PC-9 (cell line): Measurements from ENCODE around the gene ATG16L1. TPM values are rescaled to one million over a fixed set of nuclear protein-coding genes. Genes with fewer than 3 reads are reported as not detected.

Source experiments
- BruUV-seq: library from RNA; stranded (reverse); fragments of 400-500 nt; replicated peaks from 2 replicates; lab custom pipeline; 2021; lab: Mats Ljungman, UMichigan
- CTCF ChIA-PET: fragments of 300-600 bp; sonication (Branson Sonifier 250); formaldehyde crosslinking; loops from one replicate; lab custom pipeline; 2022; ENCODE audit warnings: antibody characterized with exemption; lab: Charles Lee
- POLR2A ChIA-PET: fragments of 300-600 bp; sonication (Branson Sonifier 250); formaldehyde crosslinking; loops from one replicate; lab custom pipeline; 2022; ENCODE audit warnings: antibody characterized with exemption; ENCODE audit not compliant: unreplicated experiment; lab: Charles Lee
- DNase-seq, 2 experiments: peaks; one replicate each; pipeline versions ENCODE4 v3.0.0 to v3.0.0-alpha.2; 2015 to 2022; ENCODE audit warnings: mixed read lengths in 1 of 2
- H2AFZ ChIP-seq: fragments of 200-600 bp; sonication (generic); 2 replicates; pipeline ENCODE4 v1.8.1; 2017; ENCODE audit warnings: antibody characterized with exemption
- H3F3A ChIP-seq: fragments of 200-600 bp; sonication (generic); 2 replicates; pipeline ENCODE4 v1.8.1; 2017; ENCODE audit warnings: antibody characterized with exemption, mild to moderate bottlenecking, low read depth; ENCODE audit not compliant: insufficient read depth
- H3K27ac ChIP-seq: fragments of 200-600 bp; sonication (generic); 2 replicates; pipeline ENCODE4 v1.6.1; 2016; ENCODE audit warnings: mixed run types
- H3K27me3 ChIP-seq: fragments of 200-600 bp; sonication (generic); 2 replicates; pipeline ENCODE4 v1.6.1; 2016; ENCODE audit warnings: low read depth, mixed run types; ENCODE audit not compliant: insufficient read depth
- H3K36me3 ChIP-seq: fragments of 200-600 bp; sonication (generic); 2 replicates; pipeline ENCODE4 v1.6.1; 2016; ENCODE audit warnings: low read depth, mixed run types
- H3K4me1 ChIP-seq: fragments of 200-600 bp; sonication (generic); replicated peaks from 2 replicates; pipeline ENCODE4 v1.6.1; 2016; ENCODE audit warnings: mixed run types; ENCODE audit not compliant: insufficient read depth
- H3K4me2 ChIP-seq: fragments of 200-600 bp; sonication (generic); 2 replicates; pipeline ENCODE4 v1.6.1; 2017; ENCODE audit warnings: mixed run types
- H3K4me3 ChIP-seq: fragments of 200-600 bp; sonication (generic); 2 replicates; pipeline ENCODE4 v1.6.1; 2016; ENCODE audit warnings: mixed run types
- H3K79me2 ChIP-seq: fragments of 200-600 bp; sonication (generic); 2 replicates; pipeline ENCODE4 v1.6.1; 2017; ENCODE audit warnings: low read depth, mixed run types
- H3K9me2 ChIP-seq: fragments of 200-600 bp; sonication (generic); 2 replicates; pipeline ENCODE4 v1.8.1; 2017; ENCODE audit warnings: mild to moderate bottlenecking; ENCODE audit not compliant: insufficient read depth
- H3K9me3 ChIP-seq: fragments of 200-600 bp; sonication (generic); 2 replicates; pipeline ENCODE4 v1.8.1; 2016; ENCODE audit warnings: low read depth; ENCODE audit not compliant: insufficient read depth
- H4K20me1 ChIP-seq: fragments of 200-600 bp; sonication (generic); 2 replicates; pipeline ENCODE4 v1.8.1; 2017; ENCODE audit not compliant: insufficient read depth
- CTCF ChIP-seq: fragments of 200-600 bp; sonication (generic); conservative IDR thresholded peaks from 2 replicates; pipeline ENCODE4 v1.6.1; 2017; ENCODE audit warnings: mixed run types, antibody characterized with exemption, mild to moderate bottlenecking, moderate library complexity
- EZH2 ChIP-seq: fragments of 200-600 bp; sonication (generic); IDR thresholded peaks from 2 replicates; pipeline ENCODE4 v1.8.0; 2017; ENCODE audit warnings: antibody characterized with exemption, low read depth
- intact Hi-C: fragments of 100-400 bp; cut with micrococcal nuclease; formaldehyde crosslinking; loops from one replicate; pipeline ENCODE4 v1.10.0; 2022; ENCODE audit not compliant: unreplicated experiment
- total RNA-seq: library from RNA; stranded (reverse); gene quantifications from 2 replicates; pipeline ENCODE4 v1.2.3, GENCODE V29; 2021

Gene ATG16L1
- total RNA-seq, 1 experiment from 2014 or later, result 55.7 TPM

GRCh38 chr2:233281992-233282603, 30.6 kb downstream of the ATG16L1 start:
- H3K9me3 ChIP-seq, result no peaks in the 10 kb centered on the region
- CTCF ChIA-PET, result no interaction called here
- intact Hi-C loops, result loop anchor here (5.0 kb wide), 2 partner anchors 160 to 550 kb away; no protein-coding TSS in a partner anchor
- BruUV-seq, result no TSS peak
- no peaks in the 10 kb centered on the region for H3K27me3 ChIP-seq
- POLR2A ChIA-PET, result no interaction called here
- no peaks in the 10 kb centered on the region for H3K9me2 ChIP-seq
- H4K20me1 ChIP-seq, result peaks cover 14% of the 10 kb centered on the region; the same call in 1 of the 2 replicates
- peaks cover 33% of the 10 kb centered on the region for H3F3A ChIP-seq
- peaks cover 4% of the 10 kb centered on the region; the same call in 1 of the 2 replicates for H3K79me2 ChIP-seq
- H3K4me2 ChIP-seq, result no peak overlapping the region
- no peak overlapping the region for H2AFZ ChIP-seq
- no peak for TF ChIP-seq CTCF
- no peak for TF ChIP-seq EZH2
- no peak overlapping the region for H3K27ac ChIP-seq
- H3K36me3 ChIP-seq, result peaks cover 81% of the 10 kb centered on the region
- H3K4me3 ChIP-seq, result no peak overlapping the region
- peaks cover 12% of the 10 kb centered on the region; the same call in 1 of the 2 replicates for H3K4me1 ChIP-seq
- DNase-seq, result no peak

- no peak for DNase-seq
- TF ChIP-seq CTCF (no peak), EZH2 (no peak)
- H3K79me2 ChIP-seq, result 0 out of 2 replicates have a peak, but pooled peaks cover 5% of the 10 kb centered on the region
- no peak overlapping the region for H2AFZ ChIP-seq
- H3K9me2 ChIP-seq, result no peaks in the 10 kb centered on the region
- no TSS peak for BruUV-seq
- H3F3A ChIP-seq, result peaks cover 45% of the 10 kb centered on the region; the same call in 1 of the 2 replicates
- ChIA-PET CTCF (interaction anchor here (0.6 kb wide), 1 partner anchor 12 kb away, joined by 7 read pairs; no protein-coding TSS in a partner anchor), POLR2A (interaction anchor here (0.6 kb wide), 1 partner anchor 281 kb away, joined by 37 read pairs; no protein-coding TSS in a partner anchor)
- H3K36me3 ChIP-seq, result peaks cover 72% of the 10 kb centered on the region
- intact Hi-C loops, result no loop called here
- no peaks in the 10 kb centered on the region for H3K9me3 ChIP-seq
- H4K20me1 ChIP-seq, result peaks cover 7% of the 10 kb centered on the region; the same call in 1 of the 2 replicates
- no peak overlapping the region for H3K4me2 ChIP-seq
- H3K4me1 ChIP-seq, result peaks cover 1% of the 10 kb centered on the region; the same call in 1 of the 2 replicates
- H3K27me3 ChIP-seq, result no peaks in the 10 kb centered on the region
- no peak overlapping the region for H3K27ac ChIP-seq
- H3K4me3 ChIP-seq, result no peak overlapping the region
Measured at GRCh38 chr2:233285921-233286320, 34.4 kb downstream of the ATG16L1 start.

GRCh38 chr2:233287871-233288270, 36.4 kb downstream of the ATG16L1 start:
- H3K4me1 ChIP-seq, result no peaks in the 10 kb centered on the region
- no peak overlapping the region for H2AFZ ChIP-seq
- peaks cover 10% of the 10 kb centered on the region; the same call in 1 of the 2 replicates for H4K20me1 ChIP-seq
- no TSS peak for BruUV-seq
- no peak overlapping the region for H3K4me3 ChIP-seq
- H3K4me2 ChIP-seq, result no peak overlapping the region
- H3K27ac ChIP-seq, result no peak overlapping the region
- POLR2A ChIA-PET, result no interaction called here
- intact Hi-C loops, result no loop called here
- peaks cover 72% of the 10 kb centered on the region for H3K36me3 ChIP-seq
- H3K27me3 ChIP-seq, result no peaks in the 10 kb centered on the region
- H3K9me2 ChIP-seq, result no peaks in the 10 kb centered on the region
- TF ChIP-seq CTCF, result no peak
- no peak for TF ChIP-seq EZH2
- no peaks in the 10 kb centered on the region for H3K9me3 ChIP-seq
- CTCF ChIA-PET, result no interaction called here
- H3F3A ChIP-seq, result peaks cover 55% of the 10 kb centered on the region
- DNase-seq, result no peak
- H3K79me2 ChIP-seq, result 0 out of 2 replicates have a peak, but pooled peaks cover 5% of the 10 kb centered on the region
